Measurements from ENCODE around the gene G0S2. TPM values are rescaled to one million over a fixed set of nuclear protein-coding genes. Genes with fewer than 3 reads are reported as not detected.
A peak's percentile ranks its signal among the peaks of the same experiment; 100 is the strongest.

Gene G0S2
- total RNA-seq, 4 donors from 2014 or later, result 6.0 to 95.2 (median 11.0) TPM

DNA sequence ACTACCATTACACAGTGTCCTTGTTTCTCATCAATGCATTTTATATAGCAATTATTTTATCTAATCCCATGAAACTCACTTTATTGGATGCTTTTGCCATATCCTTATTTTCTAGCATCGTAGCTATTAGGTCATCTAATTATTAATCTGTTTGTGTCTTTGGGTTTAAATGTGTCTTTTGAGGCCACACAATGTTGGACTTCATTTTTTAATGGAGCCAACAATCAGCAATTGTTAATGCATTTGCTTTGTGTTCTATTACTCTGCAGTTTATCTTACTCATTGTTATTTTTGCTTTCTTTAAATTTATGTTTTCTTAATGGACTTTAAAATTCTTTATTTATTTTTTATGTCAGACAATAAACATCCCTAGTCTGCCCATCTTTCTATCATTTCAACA is 27.6 kb downstream of the G0S2 start:
- Histone ChIP-seq H3K27ac (no peak overlapping the region), H3K9me3 (no peaks in the 10 kb centered on the region), H3K27me3 (peaks cover 9% of the 10 kb centered on the region), H3K4me3 (no peak overlapping the region), H3K36me3 (no peaks in the 10 kb centered on the region), H3K4me1 (no peaks in the 10 kb centered on the region)
- no peak for ATAC-seq
- TF ChIP-seq, protein P1, sequence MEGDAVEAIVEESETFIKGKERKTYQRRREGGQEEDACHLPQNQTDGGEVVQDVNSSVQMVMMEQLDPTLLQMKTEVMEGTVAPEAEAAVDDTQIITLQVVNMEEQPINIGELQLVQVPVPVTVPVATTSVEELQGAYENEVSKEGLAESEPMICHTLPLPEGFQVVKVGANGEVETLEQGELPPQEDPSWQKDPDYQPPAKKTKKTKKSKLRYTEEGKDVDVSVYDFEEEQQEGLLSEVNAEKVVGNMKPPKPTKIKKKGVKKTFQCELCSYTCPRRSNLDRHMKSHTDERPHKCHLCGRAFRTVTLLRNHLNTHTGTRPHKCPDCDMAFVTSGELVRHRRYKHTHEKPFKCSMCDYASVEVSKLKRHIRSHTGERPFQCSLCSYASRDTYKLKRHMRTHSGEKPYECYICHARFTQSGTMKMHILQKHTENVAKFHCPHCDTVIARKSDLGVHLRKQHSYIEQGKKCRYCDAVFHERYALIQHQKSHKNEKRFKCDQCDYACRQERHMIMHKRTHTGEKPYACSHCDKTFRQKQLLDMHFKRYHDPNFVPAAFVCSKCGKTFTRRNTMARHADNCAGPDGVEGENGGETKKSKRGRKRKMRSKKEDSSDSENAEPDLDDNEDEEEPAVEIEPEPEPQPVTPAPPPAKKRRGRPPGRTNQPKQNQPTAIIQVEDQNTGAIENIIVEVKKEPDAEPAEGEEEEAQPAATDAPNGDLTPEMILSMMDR (IDR thresholded peaks at IDR 0.05), result no peak
- WGBS, 2 donors (ENCODE audit: low coverage in 1 of 2), result 43 to 67% methylated on average over 1 of the region's 1 CpG

DNA sequence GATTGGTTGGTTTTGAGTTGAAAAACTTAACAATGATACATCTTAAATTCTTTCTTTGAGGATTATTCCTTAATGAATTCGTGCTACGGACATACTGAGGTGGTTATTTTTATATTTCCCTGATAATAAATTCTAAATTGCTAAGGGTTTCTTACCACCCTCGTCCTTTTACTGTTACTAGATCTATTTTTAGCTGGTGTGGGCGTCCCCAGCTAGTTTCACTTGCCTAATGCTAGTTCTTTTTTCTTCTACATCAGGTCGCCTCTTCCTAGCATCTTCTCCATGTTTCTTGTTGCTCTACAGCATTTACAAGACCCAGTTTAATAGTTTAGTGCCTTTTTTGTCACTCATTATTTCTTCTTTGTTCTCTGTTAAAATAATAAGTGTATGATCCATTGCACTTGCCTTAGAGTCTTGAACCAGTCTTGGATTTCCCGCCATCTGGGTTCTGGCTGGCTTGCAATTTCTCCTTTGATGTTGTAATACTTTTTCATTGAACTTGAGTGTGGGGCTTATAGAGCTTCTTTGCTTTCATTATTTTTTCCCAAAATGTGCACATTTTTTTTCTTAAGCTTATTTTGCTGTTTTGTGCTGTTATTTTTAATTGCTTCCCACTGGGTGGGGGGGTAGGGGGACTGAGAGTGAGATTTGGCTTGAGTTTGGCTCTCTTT is 28.8 kb downstream of the G0S2 start:
- Histone ChIP-seq H3K27ac (no peak overlapping the region), H3K9me3 (no peaks in the 10 kb centered on the region), H3K4me1 (no peaks in the 10 kb centered on the region), H3K27me3 (peaks cover 5% of the 10 kb centered on the region), H3K4me3 (no peak overlapping the region), H3K36me3 (no peaks in the 10 kb centered on the region)
- TF ChIP-seq POLR2A (IDR thresholded peaks at IDR 0.05) (no peak), EP300 (IDR thresholded peaks at IDR 0.05) (no peak), POLR2AphosphoS5 (IDR thresholded peaks at IDR 0.05) (no peak)
- TF ChIP-seq, protein P1 (IDR thresholded peaks at IDR 0.05), result no peak
- WGBS, 2 donors (ENCODE audit: low coverage in 1 of 2), result 62 to 79% methylated on average over 4 to 6 of the region's 6 CpGs
- no peak for ATAC-seq

DNA sequence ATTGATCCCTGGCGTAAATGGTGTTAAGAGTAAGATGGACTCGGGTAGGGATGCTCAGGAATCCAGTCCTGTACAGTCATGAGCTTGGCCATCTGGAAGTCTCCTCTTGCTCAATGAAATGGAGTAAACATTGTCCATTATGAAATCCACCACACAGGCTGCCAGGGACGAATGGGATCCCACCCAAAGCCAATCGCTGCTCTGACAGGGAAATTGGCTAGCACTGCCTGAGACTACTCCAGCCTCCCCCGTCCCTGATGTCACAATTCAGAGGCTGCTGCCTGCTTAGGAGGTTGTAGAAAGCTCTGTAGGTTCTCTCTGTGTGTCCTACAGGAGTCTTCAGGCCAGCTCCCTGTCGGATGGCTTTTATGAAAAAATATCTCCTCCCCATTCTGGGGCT is 29.4 kb downstream of the G0S2 start, which contains the start of gene HSD11B1:
Gene HSD11B1 (plus strand): TSS at position 263 of the 400 bp plus-strand sequence. CDS start 97 bp downstream, at position 360.
- WGBS, 2 donors (ENCODE audit: low coverage in 1 of 2), result 48 to 54% methylated on average over 4 to 6 of the region's 6 CpGs
- peaks cover 5% of the 10 kb centered on the region for H3K27me3 ChIP-seq

DNA sequence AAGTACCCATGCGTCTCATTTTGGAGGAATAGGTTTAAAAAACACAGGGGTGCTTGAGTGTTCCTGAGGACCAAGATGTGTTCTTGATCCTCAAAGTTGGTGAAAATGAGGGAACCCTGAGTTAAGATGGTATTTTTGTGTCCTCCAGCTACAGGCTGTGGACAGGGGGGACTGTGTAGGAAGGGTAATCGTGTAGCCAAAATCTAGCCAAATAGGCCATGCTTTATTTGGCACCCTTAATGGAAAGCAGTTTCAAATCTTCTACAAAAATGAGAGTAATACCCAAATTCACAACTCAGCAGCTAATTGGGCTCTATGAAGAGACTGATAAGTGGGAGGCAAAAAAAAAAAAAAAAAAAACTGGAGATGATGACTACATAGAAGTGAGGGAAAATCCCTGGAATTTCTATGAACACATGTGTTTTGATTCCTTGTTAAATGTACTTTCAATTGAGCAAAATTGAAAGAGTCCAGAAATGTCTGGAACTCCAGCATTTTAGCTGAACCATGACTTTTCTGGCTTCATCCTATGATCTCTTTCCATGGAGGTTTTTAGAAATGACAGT is 29.9 kb downstream of the G0S2 start:
- H3K9me3 ChIP-seq, result no peaks in the 10 kb centered on the region
- H3K36me3 ChIP-seq, result no peaks in the 10 kb centered on the region
- no peak overlapping the region for H3K4me3 ChIP-seq
- H3K4me1 ChIP-seq, result no peaks in the 10 kb centered on the region
- 40 to 77% methylated on average over 1 to 2 of the region's 2 CpGs for WGBS, 2 donors (ENCODE audit: low coverage in 1 of 2)
- peak; percentile 41 for ATAC-seq
- H3K27me3 ChIP-seq, result peaks cover 5% of the 10 kb centered on the region
- H3K27ac ChIP-seq, result peak overlapping the region in 3 of 4 donors; percentile 33 to 60 (median 53)
- TF ChIP-seq POLR2AphosphoS5 (IDR thresholded peaks at IDR 0.05) (no peak), EP300 (IDR thresholded peaks at IDR 0.05) (no peak), POLR2A (IDR thresholded peaks at IDR 0.05) (no peak)
- TF ChIP-seq, protein P1 (IDR thresholded peaks at IDR 0.05), result no peak

More for the DNA sequence above, 29.4 kb downstream of the G0S2 start, which contains the start of gene HSD11B1:
- H3K36me3 ChIP-seq, result no peaks in the 10 kb centered on the region
- TF ChIP-seq POLR2AphosphoS5 (IDR thresholded peaks at IDR 0.05), result peak; percentile 85
- peak in 1 of 2 donors; percentile 13 for TF ChIP-seq POLR2A (IDR thresholded peaks at IDR 0.05)
- TF ChIP-seq EP300 (IDR thresholded peaks at IDR 0.05), result no peak
- H3K4me3 ChIP-seq, result no peak within 1 kb of the TSS
- peak; percentile 97 for ATAC-seq
- H3K4me1 ChIP-seq, result no peaks in the 10 kb centered on the region
- no peaks in the 10 kb centered on the region for H3K9me3 ChIP-seq
- H3K27ac ChIP-seq, result peak within 1 kb of the TSS in 3 of 4 donors; percentile 33 to 60 (median 53)

DNA sequence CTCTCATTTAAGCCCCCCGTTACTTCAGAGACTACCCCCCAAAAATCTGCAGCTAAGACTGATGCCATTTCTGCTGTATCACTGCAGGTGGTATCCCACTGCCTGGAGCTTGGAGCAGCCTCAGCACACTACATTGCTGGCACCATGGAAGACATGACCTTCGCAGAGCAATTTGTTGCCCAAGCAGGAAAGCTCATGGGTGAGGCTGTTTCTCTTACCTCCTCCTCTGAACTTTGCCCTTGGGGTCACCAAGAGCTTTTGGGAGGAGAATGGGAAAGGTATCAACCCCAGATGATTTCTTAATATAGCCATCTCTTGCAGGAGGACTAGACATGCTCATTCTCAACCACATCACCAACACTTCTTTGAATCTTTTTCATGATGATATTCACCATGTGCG is 31.4 kb downstream of the G0S2 start:
- H3K27ac ChIP-seq, result no peak overlapping the region
- 97 to 100% methylated on average over 1 to 3 of the region's 3 CpGs for WGBS, 2 donors (ENCODE audit: low coverage in 1 of 2)
- TF ChIP-seq POLR2A (IDR thresholded peaks at IDR 0.05) (no peak), POLR2AphosphoS5 (IDR thresholded peaks at IDR 0.05) (no peak), EP300 (IDR thresholded peaks at IDR 0.05) (no peak)
- TF ChIP-seq, protein P1 (IDR thresholded peaks at IDR 0.05), result no peak
- ATAC-seq, result no peak
- H3K36me3 ChIP-seq, result no peaks in the 10 kb centered on the region
- no peaks in the 10 kb centered on the region for H3K4me1 ChIP-seq
- no peaks in the 10 kb centered on the region for H3K9me3 ChIP-seq
- H3K4me3 ChIP-seq, result no peak overlapping the region
- H3K27me3 ChIP-seq, result peaks cover 5% of the 10 kb centered on the region

Data from gastroesophageal sphincter (tissue), 4 donors.